GM12878 (cell line): ENCODE results near the gene DTNBP1. TPM values are rescaled to one million over a fixed set of nuclear protein-coding genes. Genes with fewer than 3 reads are reported as not detected.
A peak's percentile ranks its signal among the peaks of the same experiment; 100 is the strongest.

Experiments used
- ATF7 ChIP-seq: fragments of 450-650 bp; IDR thresholded peaks from 2 replicates; pipeline ENCODE4 v1.6.1; 2016; ENCODE audit warnings: low read depth, mild to moderate bottlenecking
- BMI1 ChIP-seq: fragments of 450-650 bp; IDR thresholded peaks from 2 replicates; pipeline ENCODE4 v1.6.1; 2016; ENCODE audit warnings: mild to moderate bottlenecking, moderate library complexity, borderline replicate concordance
- EED ChIP-seq: sonication (generic); IDR thresholded peaks from 2 replicates; pipeline ENCODE4 v1.6.1; 2016; ENCODE audit warnings: antibody characterized with exemption, low read depth
- EZH2 ChIP-seq: IDR thresholded peaks from 2 replicates; pipeline ENCODE4 v1.6.1; 2012; ENCODE audit warnings: low read depth, mild to moderate bottlenecking, control low read depth, inconsistent platforms, low read length, borderline replicate concordance; ENCODE audit not compliant: control insufficient read depth
- HDAC2 ChIP-seq: fragments of 200-600 bp; sonication (generic); IDR thresholded peaks from 2 replicates; pipeline ENCODE4 v1.6.1; 2017
- IKZF2 ChIP-seq, 2 experiments: fragments of 450-650 bp; IDR thresholded peaks; 2 replicates each; pipeline ENCODE4 v1.6.1; 2017; ENCODE audit warnings: mild to moderate bottlenecking in 2 of 2, moderate library complexity in 2 of 2
- KDM1A ChIP-seq: fragments of 200-600 bp; sonication (generic); IDR thresholded peaks from 2 replicates; pipeline ENCODE4 v1.6.1; 2016; ENCODE audit warnings: borderline replicate concordance
- LARP7 ChIP-seq: fragments of 450-650 bp; IDR thresholded peaks from 2 replicates; pipeline ENCODE4 v1.6.1; 2017; ENCODE audit warnings: mild to moderate bottlenecking
- MEF2A ChIP-seq: IDR thresholded peaks from 2 replicates; pipeline ENCODE4 v1.6.1; 2011; ENCODE audit warnings: low read depth, mild to moderate bottlenecking, low read length, moderate library complexity; ENCODE audit not compliant: insufficient read depth
- MEF2B ChIP-seq: fragments of 450-650 bp; IDR thresholded peaks from 2 replicates; pipeline ENCODE4 v1.6.1; 2018; ENCODE audit warnings: mild to moderate bottlenecking, moderate library complexity; ENCODE audit not compliant: partially characterized antibody, poor library complexity, severe bottlenecking
- MTA2 ChIP-seq: fragments of 450-650 bp; IDR thresholded peaks from 2 replicates; pipeline ENCODE4 v1.6.1; 2016; ENCODE audit warnings: low read depth, mild to moderate bottlenecking, moderate library complexity
- NFYA ChIP-seq: IDR thresholded peaks from 2 replicates; pipeline ENCODE4 v1.6.1; 2011; ENCODE audit warnings: low read depth, mild to moderate bottlenecking, low read length, improper control_type of control experiment, borderline replicate concordance
- SRF ChIP-seq, 2 experiments: IDR thresholded peaks; 2 replicates each; pipeline ENCODE4 v1.6.1; 2011; ENCODE audit warnings: low read depth in 2 of 2, low read length in 2 of 2, mild to moderate bottlenecking in 1 of 2, moderate library complexity in 1 of 2
- SUPT20H ChIP-seq: IDR thresholded peaks from 2 replicates; pipeline ENCODE4 v1.6.1; 2011; ENCODE audit warnings: low read depth, mild to moderate bottlenecking, low read length, moderate library complexity, borderline replicate concordance; ENCODE audit not compliant: control insufficient read depth
- YY1 ChIP-seq: IDR thresholded peaks from 2 replicates; pipeline ENCODE4 v1.6.1; 2011; ENCODE audit warnings: low read depth, mild to moderate bottlenecking, low read length
- ZNF24 ChIP-seq: fragments of 450-650 bp; IDR thresholded peaks from 2 replicates; pipeline ENCODE4 v1.6.1; 2017; ENCODE audit warnings: antibody characterized with exemption, mild to moderate bottlenecking
- ZNF622 ChIP-seq: fragments of 450-650 bp; IDR thresholded peaks from 2 replicates; pipeline ENCODE4 v1.6.1; 2017; ENCODE audit warnings: mild to moderate bottlenecking, inconsistent platforms
- ZSCAN29 ChIP-seq: fragments of 450-650 bp; IDR thresholded peaks from 2 replicates; pipeline ENCODE4 v1.6.1; 2017; ENCODE audit warnings: mild to moderate bottlenecking, moderate library complexity
- polyA plus RNA-seq, 11 experiments: library from polyadenylated mRNA; depleted of rRNA in 4 of 11; unstranded in 6 of 11; stranded (reverse) in 5 of 11; fragments of >200 nt; fragmentation: Nextera tagmentation in 4 of 11; fragmentation: Illumina TruSeq in 1 of 11; extraction: Ambion mirVana in 4 of 11; extraction: Trizol in 1 of 11; gene quantifications; 1 replicate in 1 of 11; 2 replicates in 10 of 11; pipeline versions ENCODE4 v1.2.1 to v1.2.3, GENCODE V29; 2011 to 2016; ENCODE audit warnings: inconsistent platforms in 2 of 11, missing spikeins in 2 of 11, low read depth in 1 of 11
- total RNA-seq, 4 experiments: library from RNA; depleted of rRNA in 3 of 4; stranded (reverse); fragments of >200 nt in 3 of 4; fragmentation: Illumina TruSeq in 1 of 4; extraction: Trizol in 1 of 4; gene quantifications; 2 replicates each; pipeline versions ENCODE4 v1.2.1 to v1.2.3, GENCODE V29; 2013 to 2021
- TF ChIP-seq, protein P1 (sequence below): IDR thresholded peaks from 2 replicates; pipeline ENCODE4 v1.6.1; 2012; ENCODE audit warnings: low read depth, low read length, improper control_type of control experiment
- TF ChIP-seq, protein P2 (sequence below): IDR thresholded peaks from 2 replicates; pipeline ENCODE4 v1.6.1; 2012; ENCODE audit warnings: low read depth, low read length, improper control_type of control experiment
- TF ChIP-seq, protein P3 (sequence below): fragments of 450-650 bp; IDR thresholded peaks from 2 replicates; pipeline ENCODE4 v1.6.1; 2017; ENCODE audit warnings: mild to moderate bottlenecking, moderate library complexity
- TF ChIP-seq, protein P4 (sequence below): IDR thresholded peaks from 2 replicates; pipeline ENCODE4 v1.6.1; 2011; ENCODE audit warnings: low read depth, low read length, improper control_type of control experiment, borderline replicate concordance
- TF ChIP-seq, protein P5 (sequence below): IDR thresholded peaks from 2 replicates; pipeline ENCODE4 v1.6.1; 2012; ENCODE audit warnings: low read depth, low read length, improper control_type of control experiment

Gene DTNBP1
- total and polyA plus RNA-seq, 10 of the 15 experiments (the other 5 are each of a cell fraction or from before 2014, with no cell fraction given), result 7.1 to 40.3 (median 20.1) TPM

DNA sequence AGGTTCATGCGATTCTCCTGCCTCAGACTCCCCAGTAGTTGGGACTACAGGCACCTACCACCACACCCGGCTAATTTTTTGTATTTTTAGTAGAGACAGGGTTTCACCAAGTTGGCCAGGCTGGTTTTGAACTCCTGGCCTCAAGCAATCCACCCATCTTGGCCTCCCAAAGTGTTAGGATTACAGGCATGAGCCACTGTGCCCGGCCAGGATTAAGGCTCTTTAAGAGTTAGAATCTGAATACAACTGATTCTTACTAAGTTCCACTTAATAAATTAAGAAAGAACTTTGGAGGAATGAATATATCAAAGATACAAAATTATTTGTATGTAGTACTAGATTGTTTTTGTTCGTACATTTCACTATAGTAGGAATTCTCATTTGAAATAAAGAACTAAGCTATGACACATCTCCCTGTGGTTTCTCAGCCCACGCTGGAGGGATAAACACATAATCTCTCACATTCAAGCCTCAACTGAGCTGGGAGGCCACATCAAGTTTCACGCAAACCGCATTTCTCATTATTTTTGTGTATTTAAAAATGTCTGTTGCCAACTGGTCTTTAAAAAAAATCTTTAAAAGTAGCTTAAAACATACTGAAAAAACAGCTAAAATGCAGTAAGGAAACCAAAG lies 34.2 kb downstream of the DTNBP1 start (continued):
- peak; percentile 10 for TF ChIP-seq MEF2B
- no peak for TF ChIP-seq ZSCAN29
- TF ChIP-seq, protein P1, sequence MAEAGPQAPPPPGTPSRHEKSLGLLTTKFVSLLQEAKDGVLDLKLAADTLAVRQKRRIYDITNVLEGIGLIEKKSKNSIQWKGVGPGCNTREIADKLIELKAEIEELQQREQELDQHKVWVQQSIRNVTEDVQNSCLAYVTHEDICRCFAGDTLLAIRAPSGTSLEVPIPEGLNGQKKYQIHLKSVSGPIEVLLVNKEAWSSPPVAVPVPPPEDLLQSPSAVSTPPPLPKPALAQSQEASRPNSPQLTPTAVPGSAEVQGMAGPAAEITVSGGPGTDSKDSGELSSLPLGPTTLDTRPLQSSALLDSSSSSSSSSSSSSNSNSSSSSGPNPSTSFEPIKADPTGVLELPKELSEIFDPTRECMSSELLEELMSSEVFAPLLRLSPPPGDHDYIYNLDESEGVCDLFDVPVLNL, result no peak
- no peak for TF ChIP-seq BMI1
- no peak for TF ChIP-seq KDM1A
- TF ChIP-seq MTA2, result peak; percentile 79
- peak; percentile 39 to 66; a peak in 2 of 4 replicates for TF ChIP-seq IKZF2 (IDR thresholded peaks at IDR 0.05)
- no peak for TF ChIP-seq MEF2A
- TF ChIP-seq ZNF622, result no peak
- TF ChIP-seq NFYA, result no peak
- no peak for TF ChIP-seq EZH2
- no peak for TF ChIP-seq ZNF24
- no peak for TF ChIP-seq YY1
- no peak for TF ChIP-seq SRF (IDR thresholded peaks at IDR 0.05; ENCODE audit: low read depth in 2 of 2, low read length in 2 of 2)
- TF ChIP-seq LARP7, result no peak
- no peak for TF ChIP-seq EED
- no peak for TF ChIP-seq SUPT20H
- no peak for TF ChIP-seq ATF7
- TF ChIP-seq, protein P2, sequence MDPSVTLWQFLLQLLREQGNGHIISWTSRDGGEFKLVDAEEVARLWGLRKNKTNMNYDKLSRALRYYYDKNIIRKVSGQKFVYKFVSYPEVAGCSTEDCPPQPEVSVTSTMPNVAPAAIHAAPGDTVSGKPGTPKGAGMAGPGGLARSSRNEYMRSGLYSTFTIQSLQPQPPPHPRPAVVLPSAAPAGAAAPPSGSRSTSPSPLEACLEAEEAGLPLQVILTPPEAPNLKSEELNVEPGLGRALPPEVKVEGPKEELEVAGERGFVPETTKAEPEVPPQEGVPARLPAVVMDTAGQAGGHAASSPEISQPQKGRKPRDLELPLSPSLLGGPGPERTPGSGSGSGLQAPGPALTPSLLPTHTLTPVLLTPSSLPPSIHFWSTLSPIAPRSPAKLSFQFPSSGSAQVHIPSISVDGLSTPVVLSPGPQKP, result no peak
- TF ChIP-seq HDAC2, result no peak
- TF ChIP-seq, protein P3, sequence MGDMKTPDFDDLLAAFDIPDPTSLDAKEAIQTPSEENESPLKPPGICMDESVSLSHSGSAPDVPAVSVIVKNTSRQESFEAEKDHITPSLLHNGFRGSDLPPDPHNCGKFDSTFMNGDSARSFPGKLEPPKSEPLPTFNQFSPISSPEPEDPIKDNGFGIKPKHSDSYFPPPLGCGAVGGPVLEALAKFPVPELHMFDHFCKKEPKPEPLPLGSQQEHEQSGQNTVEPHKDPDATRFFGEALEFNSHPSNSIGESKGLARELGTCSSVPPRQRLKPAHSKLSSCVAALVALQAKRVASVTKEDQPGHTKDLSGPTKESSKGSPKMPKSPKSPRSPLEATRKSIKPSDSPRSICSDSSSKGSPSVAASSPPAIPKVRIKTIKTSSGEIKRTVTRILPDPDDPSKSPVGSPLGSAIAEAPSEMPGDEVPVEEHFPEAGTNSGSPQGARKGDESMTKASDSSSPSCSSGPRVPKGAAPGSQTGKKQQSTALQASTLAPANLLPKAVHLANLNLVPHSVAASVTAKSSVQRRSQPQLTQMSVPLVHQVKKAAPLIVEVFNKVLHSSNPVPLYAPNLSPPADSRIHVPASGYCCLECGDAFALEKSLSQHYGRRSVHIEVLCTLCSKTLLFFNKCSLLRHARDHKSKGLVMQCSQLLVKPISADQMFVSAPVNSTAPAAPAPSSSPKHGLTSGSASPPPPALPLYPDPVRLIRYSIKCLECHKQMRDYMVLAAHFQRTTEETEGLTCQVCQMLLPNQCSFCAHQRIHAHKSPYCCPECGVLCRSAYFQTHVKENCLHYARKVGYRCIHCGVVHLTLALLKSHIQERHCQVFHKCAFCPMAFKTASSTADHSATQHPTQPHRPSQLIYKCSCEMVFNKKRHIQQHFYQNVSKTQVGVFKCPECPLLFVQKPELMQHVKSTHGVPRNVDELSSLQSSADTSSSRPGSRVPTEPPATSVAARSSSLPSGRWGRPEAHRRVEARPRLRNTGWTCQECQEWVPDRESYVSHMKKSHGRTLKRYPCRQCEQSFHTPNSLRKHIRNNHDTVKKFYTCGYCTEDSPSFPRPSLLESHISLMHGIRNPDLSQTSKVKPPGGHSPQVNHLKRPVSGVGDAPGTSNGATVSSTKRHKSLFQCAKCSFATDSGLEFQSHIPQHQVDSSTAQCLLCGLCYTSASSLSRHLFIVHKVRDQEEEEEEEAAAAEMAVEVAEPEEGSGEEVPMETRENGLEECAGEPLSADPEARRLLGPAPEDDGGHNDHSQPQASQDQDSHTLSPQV, result no peak
- TF ChIP-seq, protein P4, sequence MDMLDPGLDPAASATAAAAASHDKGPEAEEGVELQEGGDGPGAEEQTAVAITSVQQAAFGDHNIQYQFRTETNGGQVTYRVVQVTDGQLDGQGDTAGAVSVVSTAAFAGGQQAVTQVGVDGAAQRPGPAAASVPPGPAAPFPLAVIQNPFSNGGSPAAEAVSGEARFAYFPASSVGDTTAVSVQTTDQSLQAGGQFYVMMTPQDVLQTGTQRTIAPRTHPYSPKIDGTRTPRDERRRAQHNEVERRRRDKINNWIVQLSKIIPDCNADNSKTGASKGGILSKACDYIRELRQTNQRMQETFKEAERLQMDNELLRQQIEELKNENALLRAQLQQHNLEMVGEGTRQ, result no peak
- TF ChIP-seq, protein P5, sequence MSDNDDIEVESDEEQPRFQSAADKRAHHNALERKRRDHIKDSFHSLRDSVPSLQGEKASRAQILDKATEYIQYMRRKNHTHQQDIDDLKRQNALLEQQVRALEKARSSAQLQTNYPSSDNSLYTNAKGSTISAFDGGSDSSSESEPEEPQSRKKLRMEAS, result no peak
